Upper lobe of left lung (tissue), 6 donors: ENCODE data around the gene KATNA1. TPM values are rescaled to one million over a fixed set of nuclear protein-coding genes. Genes with fewer than 3 reads are reported as not detected.

ENCODE experiments used
- ATAC-seq, 2 donors: fragments of 200-7000 bp; cut with Tn5 transposase; one replicate each; pipeline ENCODE4 v1.9.1; 2022; ENCODE audit warnings: mild to moderate bottlenecking in 2 of 2, moderate library complexity in 2 of 2; ENCODE audit not compliant: low FRiP score in 2 of 2
- DNase-seq, 2 donors: peaks; one replicate each; pipeline ENCODE4 v3.0.0-alpha.2; 2019 to 2020
- H3K27ac ChIP-seq, 4 donors: fragments of 200-600 bp; sonication (generic); one replicate each; pipeline ENCODE4 v1.5.1; 2016 to 2019
- H3K27me3 ChIP-seq, 4 donors: fragments of 200-600 bp; sonication (generic); one replicate each; pipeline ENCODE4 v1.5.1; 2017 to 2019
- H3K36me3 ChIP-seq, 4 donors: fragments of 200-600 bp; sonication (generic); one replicate each; pipeline ENCODE4 v1.5.1; 2016 to 2019
- H3K4me1 ChIP-seq, 4 donors: fragments of 200-600 bp; sonication (generic); one replicate each; pipeline ENCODE4 v1.5.1; 2018 to 2019
- H3K4me3 ChIP-seq, 4 donors: fragments of 200-600 bp; sonication (generic); one replicate each; pipeline ENCODE4 v1.5.1; 2017 to 2019; ENCODE audit warnings: mild to moderate bottlenecking in 2 of 4, moderate library complexity in 1 of 4
- H3K9me3 ChIP-seq, 4 donors: fragments of 200-600 bp; sonication (generic); one replicate each; pipeline ENCODE4 v1.5.1; 2018 to 2019
- CTCF ChIP-seq, 6 experiments: fragments of 450-650 bp in 4 of 6; fragments of 200-600 bp in 2 of 6; sonication (generic) in 2 of 6; IDR thresholded peaks; one replicate each; pipeline ENCODE4 v1.5.1; 2016 to 2019; ENCODE audit warnings: antibody characterized with exemption in 6 of 6
- EP300 ChIP-seq, 4 donors: sonication (generic); formaldehyde crosslinking; IDR thresholded peaks; one replicate each; pipeline ENCODE4 v1.5.1; 2017; ENCODE audit warnings: antibody characterized with exemption in 4 of 4, control low read depth in 2 of 4
- POLR2A ChIP-seq, 4 donors: fragments of 450-650 bp; IDR thresholded peaks; one replicate each; pipeline ENCODE4 v1.5.1; 2016 to 2017; ENCODE audit warnings: antibody characterized with exemption in 4 of 4, mild to moderate bottlenecking in 2 of 4
- POLR2AphosphoS5 ChIP-seq, 2 donors: sonication (generic); formaldehyde crosslinking; IDR thresholded peaks; one replicate each; pipeline ENCODE4 v1.5.1; 2017; ENCODE audit warnings: antibody characterized with exemption in 2 of 2
- WGBS, 2 donors: methylation state at CpG; one replicate each; pipeline ENCODE4 v1.1.5; 2017 to 2018; 5-methylcytosine and 5-hydroxymethylcytosine counted together
- small RNA-seq, 4 donors: library from RNA; depleted of rRNA; stranded (forward); fragments of <200 nt; gene quantifications; one replicate each; pipeline ENCODE3, GENCODE V24; 2016
- total RNA-seq, 6 donors: library from RNA; depleted of rRNA in 4 of 6; stranded (reverse); fragments of >200 nt in 4 of 6; gene quantifications; one replicate each; pipeline versions ENCODE4 v1.1.0 to v1.2.1, GENCODE V29; 2016 to 2021
- donor health status: DM: no; HTN: no; CAD: no; lungs with moderate emphysema.
- donor health status: DM: no; HTN: yes; CAD: no; lungs with severe emphysema.

Gene KATNA1
- total RNA-seq, 6 donors from 2014 or later = 7.2 to 36.1 (median 16.3) TPM

- peak; percentile 94 to 100 for DNase-seq
- Histone ChIP-seq H3K27me3 (no peaks in the 10 kb centered on the region), H3K9me3 (no peaks in the 10 kb centered on the region), H3K36me3 (peaks cover 0 to 4% (median under 1%) of the 10 kb centered on the region in 4 donors), H3K4me1 (peaks cover 22 to 37% (median 23%) of the 10 kb centered on the region in 4 donors), H3K27ac (peak within 1 kb of the TSS; percentile 96 to 98 (median 98)), H3K4me3 (peak within 1 kb of the TSS; percentile 80 to 96 (median 94))
- TF ChIP-seq POLR2A (IDR thresholded peaks at IDR 0.05) (peak; percentile 37 to 93 (median 86)), CTCF (IDR thresholded peaks at IDR 0.05) (peak; percentile 69 to 95 (median 80)), POLR2AphosphoS5 (IDR thresholded peaks at IDR 0.05) (peak; percentile 97 to 98), EP300 (IDR thresholded peaks at IDR 0.05) (peak in 2 of 4 donors; percentile 75 to 94)
- ATAC-seq = peak; percentile 99
- 0 to 2% methylated on average over 14 to 64 of the region's 71 CpGs for WGBS, 2 donors
Measured at GRCh38 chr6:149545754-149546471, 102.6 kb downstream of the KATNA1 start, which contains the start of gene PPIL4. Gene PPIL4, minus strand, starts transcription at chr6:149546043. Its CDS starts 38 bp downstream, at chr6:149546005.

- Histone ChIP-seq H3K4me3 (peak overlapping the region; percentile 80 to 96 (median 94)), H3K27ac (peak overlapping the region; percentile 96 to 98 (median 98)), H3K27me3 (no peaks in the 10 kb centered on the region), H3K36me3 (peaks cover 0 to 10% (median 6%) of the 10 kb centered on the region in 4 donors), H3K4me1 (peaks cover 22 to 37% (median 23%) of the 10 kb centered on the region in 4 donors), H3K9me3 (no peaks in the 10 kb centered on the region)
- 0% methylated on average over 16 of the region's 16 CpGs for WGBS, 2 donors
- ATAC-seq (peak; percentile 77), DNase-seq (peak in 1 of 2 donors; percentile 36)
- TF ChIP-seq POLR2A (IDR thresholded peaks at IDR 0.05) = no peak
- peak in 1 of 6 experiments; percentile 8 for TF ChIP-seq CTCF (IDR thresholded peaks at IDR 0.05)
- no peak for TF ChIP-seq POLR2AphosphoS5 (IDR thresholded peaks at IDR 0.05)
Measured at GRCh38 chr6:149545258-149545753, 103.2 kb downstream of the KATNA1 start.

Small RNA genes lying within 50 kb of the gene (small RNA-seq; reads per million reads assigned to genes)
- gene RF00019 (0 reads per million in 4 donors), gene RF00410 (0 reads per million in 4 donors)

Other genes with a start within 250 kb of the KATNA1 start
- gene SUMO4, start 248.5 kb downstream of the KATNA1 start, total RNA-seq = 1 to 10 TPM; 1.9 to 8.4 (median 3.5) TPM
- gene ZC3H12D, start 163.7 kb downstream of the KATNA1 start, total RNA-seq = 1 to 10 TPM; 1.4 to 5.7 (median 2.6) TPM
- 10 to 100 TPM; 15.1 to 50.6 (median 21.8) TPM for gene PPIL4, start 102.7 kb downstream of the KATNA1 start, total RNA-seq
- 10 to 100 TPM; 13.6 to 42.4 (median 37.7) TPM for gene GINM1, start 82.3 kb downstream of the KATNA1 start, total RNA-seq
- gene LATS1, start 69.4 kb upstream of the KATNA1 start, total RNA-seq = 10 to 100 TPM; 23.1 to 34.4 (median 29.9) TPM
- 10 to 100 TPM; 11.1 to 29.3 (median 19.1) TPM for gene NUP43, start 97.8 kb upstream of the KATNA1 start, total RNA-seq
- 100 to 1,000 TPM in 2 of 6 donors, 10 to 100 TPM in 4; 25.1 to 129 (median 68.1) TPM for gene PCMT1, start 101.0 kb upstream of the KATNA1 start, total RNA-seq
- 100 to 1,000 TPM in 1 of 6 donors, 10 to 100 TPM in 5; 30.2 to 104 (median 39.9) TPM for gene LRP11, start 215.6 kb upstream of the KATNA1 start, total RNA-seq
- gene RAET1E, start 249.4 kb upstream of the KATNA1 start, total RNA-seq = 1 to 10 TPM in 3 of 6 donors, under 1 TPM in 2, not detected in 1; 0.30 to 2.3 (median 1.4) TPM